ENCODE results near the gene TMPRSS6. TPM values are rescaled to one million over a fixed set of nuclear protein-coding genes. Genes with fewer than 3 reads are reported as not detected.

TMPRSS6 gene
- total and polyA plus RNA-seq, 2 donors, result 0.57 to 1.8 TPM

DNA sequence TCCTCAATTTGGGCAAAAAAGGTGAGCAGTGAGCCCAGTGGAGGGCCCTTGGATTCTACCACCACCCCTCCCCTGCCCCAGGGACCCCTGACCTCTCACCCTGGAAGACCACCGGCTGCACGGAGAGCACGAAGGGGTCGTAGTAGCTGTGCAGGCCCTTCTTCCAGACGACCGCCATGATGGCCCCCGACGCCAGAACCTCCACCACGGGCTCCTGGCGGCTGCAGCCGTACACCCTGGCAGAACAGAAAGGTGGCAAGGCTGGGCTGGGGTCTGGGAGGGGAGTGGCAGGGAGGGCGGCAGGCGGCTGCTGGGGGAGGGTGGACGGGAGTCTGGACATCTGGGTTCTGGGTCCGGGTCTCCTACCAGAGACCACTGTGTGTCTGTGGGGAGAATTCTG, 23.3 kb downstream of the TMPRSS6 start:
- Histone ChIP-seq H3K36me3 (ENCODE audit: control insufficient read depth in 2 of 2, insufficient read depth in 2 of 2, low read length in 1 of 2) (no peaks in the 10 kb centered on the region), H3K27ac (ENCODE audit: low read depth in 1 of 2, low read length in 1 of 2) (no peak overlapping the region), H3K4me3 (ENCODE audit: low read length in 2 of 2) (no peak overlapping the region), H3K9me3 (ENCODE audit: control insufficient read depth in 2 of 2, insufficient read depth in 1 of 2, low read length in 1 of 2) (no peaks in the 10 kb centered on the region), H3K4me1 (ENCODE audit: control insufficient read depth in 2 of 2, insufficient read depth in 2 of 2, low read length in 2 of 2) (peaks cover 0 to 3% of the 10 kb centered on the region in 2 donors), H3K27me3 (ENCODE audit: control insufficient read depth in 2 of 2, insufficient read depth in 1 of 2, low read length in 1 of 2) (peaks cover 0 to 36% of the 10 kb centered on the region in 2 donors)
- no peak for DNase-seq (ENCODE audit: low read depth in 6 of 9, low spot score in 9 of 9)
- WGBS, result 91% methylated on average over 15 of the region's 15 CpGs

- Histone ChIP-seq H3K4me3 (ENCODE audit: low read length in 2 of 2) (no peak overlapping the region), H3K9me3 (ENCODE audit: control insufficient read depth in 2 of 2, insufficient read depth in 1 of 2, low read length in 1 of 2) (no peaks in the 10 kb centered on the region), H3K27ac (ENCODE audit: low read depth in 1 of 2, low read length in 1 of 2) (no peak overlapping the region), H3K4me1 (ENCODE audit: control insufficient read depth in 2 of 2, insufficient read depth in 2 of 2, low read length in 2 of 2) (peaks cover 10 to 14% of the 10 kb centered on the region in 2 donors), H3K36me3 (ENCODE audit: control insufficient read depth in 2 of 2, insufficient read depth in 2 of 2, low read length in 1 of 2) (no peaks in the 10 kb centered on the region), H3K27me3 (ENCODE audit: control insufficient read depth in 2 of 2, insufficient read depth in 1 of 2, low read length in 1 of 2) (peaks cover 0 to 32% of the 10 kb centered on the region in 2 donors)
- 91% methylated on average over 10 of the region's 10 CpGs for WGBS
- no peak for DNase-seq (ENCODE audit: low read depth in 6 of 9, low spot score in 9 of 9)
Measured at GRCh38 chr22:37084385-37084784, 25.1 kb downstream of the TMPRSS6 start.

DNA sequence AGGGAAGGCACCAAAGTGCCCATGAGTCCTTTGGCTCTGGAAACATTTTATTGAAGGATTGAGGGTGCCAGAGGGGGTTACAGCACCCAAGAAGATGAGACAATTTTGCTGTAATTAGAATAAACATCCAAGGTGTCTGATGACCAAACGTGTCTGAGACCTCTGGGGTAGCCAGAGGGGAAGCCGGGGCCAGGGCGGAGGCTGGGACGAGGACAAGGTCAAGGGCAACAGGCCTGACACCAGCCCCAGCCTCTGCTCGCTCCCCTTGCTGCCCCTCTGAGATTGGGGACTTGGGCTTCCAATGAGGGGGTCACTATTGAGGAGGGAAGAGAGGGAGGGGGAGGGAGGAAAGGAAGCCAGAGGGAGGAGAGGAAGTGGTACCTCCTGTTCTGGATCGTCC, 25.6 kb downstream of the TMPRSS6 start:
- 90% methylated on average over 6 of the region's 6 CpGs for WGBS
- Histone ChIP-seq H3K9me3 (ENCODE audit: control insufficient read depth in 2 of 2, insufficient read depth in 1 of 2, low read length in 1 of 2) (no peaks in the 10 kb centered on the region), H3K27me3 (ENCODE audit: control insufficient read depth in 2 of 2, insufficient read depth in 1 of 2, low read length in 1 of 2) (peaks cover 0 to 29% of the 10 kb centered on the region in 2 donors), H3K36me3 (ENCODE audit: control insufficient read depth in 2 of 2, insufficient read depth in 2 of 2, low read length in 1 of 2) (no peaks in the 10 kb centered on the region), H3K27ac (ENCODE audit: low read depth in 1 of 2, low read length in 1 of 2) (no peak overlapping the region), H3K4me3 (ENCODE audit: low read length in 2 of 2) (no peak overlapping the region), H3K4me1 (ENCODE audit: control insufficient read depth in 2 of 2, insufficient read depth in 2 of 2, low read length in 2 of 2) (peaks cover 14 to 19% of the 10 kb centered on the region in 2 donors)
- no peak for DNase-seq (ENCODE audit: low read depth in 6 of 9, low spot score in 9 of 9)

GRCh38 chr22:37082251-37082873, 27.2 kb downstream of the TMPRSS6 start:
- DNase-seq (ENCODE audit: low read depth in 6 of 9, low spot score in 9 of 9), result no peak
- WGBS, result 96% methylated on average over 10 of the region's 10 CpGs
- H3K36me3 ChIP-seq (ENCODE audit: control insufficient read depth in 2 of 2, insufficient read depth in 2 of 2, low read length in 1 of 2), result no peaks in the 10 kb centered on the region
- H3K27ac ChIP-seq (ENCODE audit: low read depth in 1 of 2, low read length in 1 of 2), result no peak overlapping the region
- no peaks in the 10 kb centered on the region for H3K9me3 ChIP-seq (ENCODE audit: control insufficient read depth in 2 of 2, insufficient read depth in 1 of 2, low read length in 1 of 2)
- peaks cover 0 to 21% of the 10 kb centered on the region in 2 donors for H3K27me3 ChIP-seq (ENCODE audit: control insufficient read depth in 2 of 2, insufficient read depth in 1 of 2, low read length in 1 of 2)
- peaks cover 16 to 29% of the 10 kb centered on the region in 2 donors for H3K4me1 ChIP-seq (ENCODE audit: control insufficient read depth in 2 of 2, insufficient read depth in 2 of 2, low read length in 2 of 2)
- H3K4me3 ChIP-seq (ENCODE audit: low read length in 2 of 2), result no peak overlapping the region

- no peak for DNase-seq (ENCODE audit: low read depth in 6 of 9, low spot score in 9 of 9)
- no peak overlapping the region for H3K4me3 ChIP-seq (ENCODE audit: low read length in 2 of 2)
- 92% methylated on average over 12 of the region's 12 CpGs for WGBS
- peaks cover 0 to 27% of the 10 kb centered on the region in 2 donors for H3K27me3 ChIP-seq (ENCODE audit: control insufficient read depth in 2 of 2, insufficient read depth in 1 of 2, low read length in 1 of 2)
- H3K9me3 ChIP-seq (ENCODE audit: control insufficient read depth in 2 of 2, insufficient read depth in 1 of 2, low read length in 1 of 2), result no peaks in the 10 kb centered on the region
- H3K27ac ChIP-seq (ENCODE audit: low read depth in 1 of 2, low read length in 1 of 2), result no peak overlapping the region
- H3K4me1 ChIP-seq (ENCODE audit: control insufficient read depth in 2 of 2, insufficient read depth in 2 of 2, low read length in 2 of 2), result peaks cover 16 to 29% of the 10 kb centered on the region in 2 donors
- H3K36me3 ChIP-seq (ENCODE audit: control insufficient read depth in 2 of 2, insufficient read depth in 2 of 2, low read length in 1 of 2), result no peaks in the 10 kb centered on the region
Measured at GRCh38 chr22:37080838-37081237, 28.7 kb downstream of the TMPRSS6 start.

GRCh38 chr22:37080438-37080837, 29.1 kb downstream of the TMPRSS6 start:
- no peak for DNase-seq (ENCODE audit: low read depth in 6 of 9, low spot score in 9 of 9)
- no peak overlapping the region for H3K4me3 ChIP-seq (ENCODE audit: low read length in 2 of 2)
- 97% methylated on average over 6 of the region's 6 CpGs for WGBS
- no peaks in the 10 kb centered on the region for H3K9me3 ChIP-seq (ENCODE audit: control insufficient read depth in 2 of 2, insufficient read depth in 1 of 2, low read length in 1 of 2)
- peaks cover 16 to 29% of the 10 kb centered on the region in 2 donors for H3K4me1 ChIP-seq (ENCODE audit: control insufficient read depth in 2 of 2, insufficient read depth in 2 of 2, low read length in 2 of 2)
- peaks cover 0 to 25% of the 10 kb centered on the region in 2 donors for H3K27me3 ChIP-seq (ENCODE audit: control insufficient read depth in 2 of 2, insufficient read depth in 1 of 2, low read length in 1 of 2)
- H3K36me3 ChIP-seq (ENCODE audit: control insufficient read depth in 2 of 2, insufficient read depth in 2 of 2, low read length in 1 of 2), result no peaks in the 10 kb centered on the region
- H3K27ac ChIP-seq (ENCODE audit: low read depth in 1 of 2, low read length in 1 of 2), result no peak overlapping the region

DNA sequence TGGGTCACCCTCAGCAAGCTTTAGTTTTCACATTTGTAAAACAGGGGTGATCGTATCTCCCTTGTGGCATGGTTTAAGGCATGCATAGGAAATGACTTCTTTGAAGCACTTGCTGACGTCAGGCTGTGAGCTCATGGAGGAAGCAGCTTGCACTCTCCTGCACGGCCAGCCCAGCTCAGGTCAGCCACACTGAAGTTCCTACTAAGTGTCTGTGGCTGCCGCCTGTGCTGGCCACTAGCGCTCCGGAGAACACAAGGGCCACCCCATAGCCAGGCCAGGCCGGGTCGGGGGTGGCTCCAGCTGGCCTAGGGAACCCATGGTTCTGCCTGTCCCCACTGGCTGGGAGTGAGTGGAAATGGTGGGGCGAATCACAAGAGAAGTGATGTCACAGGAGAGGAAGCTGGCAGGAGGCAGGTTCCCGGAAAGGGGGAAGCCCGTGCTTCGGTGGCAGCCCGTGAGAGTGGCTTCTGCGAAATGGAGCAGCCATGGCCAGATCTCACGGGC, 29.8 kb downstream of the TMPRSS6 start:
- Histone ChIP-seq H3K4me1 (ENCODE audit: control insufficient read depth in 2 of 2, insufficient read depth in 2 of 2, low read length in 2 of 2) (peaks cover 16 to 29% of the 10 kb centered on the region in 2 donors), H3K9me3 (ENCODE audit: control insufficient read depth in 2 of 2, insufficient read depth in 1 of 2, low read length in 1 of 2) (no peaks in the 10 kb centered on the region), H3K4me3 (ENCODE audit: low read length in 2 of 2) (no peak overlapping the region), H3K27ac (ENCODE audit: low read depth in 1 of 2, low read length in 1 of 2) (peak overlapping the region; percentile 17 to 54), H3K27me3 (ENCODE audit: control insufficient read depth in 2 of 2, insufficient read depth in 1 of 2, low read length in 1 of 2) (peaks cover 0 to 28% of the 10 kb centered on the region in 2 donors), H3K36me3 (ENCODE audit: control insufficient read depth in 2 of 2, insufficient read depth in 2 of 2, low read length in 1 of 2) (no peaks in the 10 kb centered on the region)
- peak in 8 of 9 donors; percentile 27 to 82 (median 57) for DNase-seq (ENCODE audit: low read depth in 6 of 9, low spot score in 9 of 9)
- 67% methylated on average over 15 of the region's 15 CpGs for WGBS

DNA sequence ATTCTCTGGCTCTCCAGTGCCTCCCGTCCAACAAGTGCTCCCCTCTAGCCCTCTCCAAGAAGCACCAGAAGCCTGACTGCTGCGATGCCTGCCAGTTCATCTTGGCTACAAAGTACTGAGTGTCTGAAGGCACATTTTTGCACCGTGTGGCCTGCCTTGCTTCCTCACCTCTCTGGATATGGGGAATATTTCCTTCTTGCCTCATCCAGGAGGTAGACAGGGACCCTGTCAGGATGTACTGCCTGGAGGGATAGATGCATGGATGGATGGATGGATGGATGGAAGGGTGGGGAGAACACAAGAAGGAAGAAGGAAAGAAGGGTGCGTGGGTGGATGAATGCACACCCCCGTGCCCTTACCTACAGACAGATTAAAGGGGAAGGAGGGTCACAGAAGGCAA, 30.4 kb downstream of the TMPRSS6 start:
- Histone ChIP-seq H3K27ac (ENCODE audit: low read depth in 1 of 2, low read length in 1 of 2) (peak overlapping the region; percentile 37 to 54), H3K4me1 (ENCODE audit: control insufficient read depth in 2 of 2, insufficient read depth in 2 of 2, low read length in 2 of 2) (peaks cover 16 to 29% of the 10 kb centered on the region in 2 donors), H3K4me3 (ENCODE audit: low read length in 2 of 2) (no peak overlapping the region), H3K36me3 (ENCODE audit: control insufficient read depth in 2 of 2, insufficient read depth in 2 of 2, low read length in 1 of 2) (no peaks in the 10 kb centered on the region), H3K9me3 (ENCODE audit: control insufficient read depth in 2 of 2, insufficient read depth in 1 of 2, low read length in 1 of 2) (no peaks in the 10 kb centered on the region), H3K27me3 (ENCODE audit: control insufficient read depth in 2 of 2, insufficient read depth in 1 of 2, low read length in 1 of 2) (peaks cover 0 to 29% of the 10 kb centered on the region in 2 donors)
- no peak for DNase-seq (ENCODE audit: low read depth in 6 of 9, low spot score in 9 of 9)
- 67% methylated on average over 5 of the region's 5 CpGs for WGBS

DNA sequence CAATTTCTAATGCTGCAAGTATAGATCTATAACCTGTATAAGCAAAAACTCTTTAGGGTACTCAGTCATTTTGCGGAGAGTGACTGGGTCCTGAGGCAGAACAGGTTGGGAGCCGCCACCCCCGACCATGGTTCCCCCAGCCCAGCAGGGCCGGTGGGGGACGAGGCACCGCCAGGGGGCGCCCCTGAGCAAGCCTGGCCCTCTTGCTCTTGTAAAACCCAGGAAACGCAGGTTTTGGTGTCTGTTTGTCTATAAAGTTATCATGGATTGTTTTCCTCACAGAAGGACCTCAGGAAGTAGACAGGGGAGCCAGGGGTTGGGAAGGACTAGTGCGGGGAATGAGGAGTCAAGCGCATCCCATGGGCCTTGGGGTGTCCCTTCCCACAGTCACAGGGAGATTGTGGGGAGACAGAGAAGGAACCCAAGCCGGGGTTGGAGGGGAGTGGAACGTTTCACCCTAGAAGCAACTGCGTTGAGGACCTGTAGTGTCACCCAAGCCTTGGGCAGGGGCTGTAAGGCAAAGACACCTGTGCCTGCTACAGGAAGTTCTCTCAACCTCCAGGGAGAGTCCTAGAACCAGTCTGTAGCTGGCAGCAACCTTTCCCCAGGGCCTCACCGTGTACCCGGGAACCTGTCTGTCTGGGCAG, 31.6 kb downstream of the TMPRSS6 start:
- 29% methylated on average over 15 of the region's 15 CpGs for WGBS
- DNase-seq (ENCODE audit: low read depth in 6 of 9, low spot score in 9 of 9), result peak in 5 of 9 donors; percentile 50 to 79 (median 67)
- Histone ChIP-seq H3K4me1 (ENCODE audit: control insufficient read depth in 2 of 2, insufficient read depth in 2 of 2, low read length in 2 of 2) (peaks cover 16 to 29% of the 10 kb centered on the region in 2 donors), H3K27ac (ENCODE audit: low read depth in 1 of 2, low read length in 1 of 2) (peak overlapping the region; percentile 55 to 74), H3K27me3 (ENCODE audit: control insufficient read depth in 2 of 2, insufficient read depth in 1 of 2, low read length in 1 of 2) (peaks cover 0 to 30% of the 10 kb centered on the region in 2 donors), H3K36me3 (ENCODE audit: control insufficient read depth in 2 of 2, insufficient read depth in 2 of 2, low read length in 1 of 2) (no peaks in the 10 kb centered on the region), H3K4me3 (ENCODE audit: low read length in 2 of 2) (no peak overlapping the region), H3K9me3 (ENCODE audit: control insufficient read depth in 2 of 2, insufficient read depth in 1 of 2, low read length in 1 of 2) (peaks cover 0 to 1% of the 10 kb centered on the region in 2 donors)
